HG03045 (cell line): ENCODE measurements around the gene ACYP2.

Experiments
- ATAC-seq: cut with Tn5 transposase; IDR thresholded peaks from one replicate; pipeline ENCODE4 v1.9.1; 2021; ENCODE audit warnings: mild to moderate bottlenecking, moderate library complexity; ENCODE audit not compliant: unreplicated experiment

ACYP2 gene

DNA sequence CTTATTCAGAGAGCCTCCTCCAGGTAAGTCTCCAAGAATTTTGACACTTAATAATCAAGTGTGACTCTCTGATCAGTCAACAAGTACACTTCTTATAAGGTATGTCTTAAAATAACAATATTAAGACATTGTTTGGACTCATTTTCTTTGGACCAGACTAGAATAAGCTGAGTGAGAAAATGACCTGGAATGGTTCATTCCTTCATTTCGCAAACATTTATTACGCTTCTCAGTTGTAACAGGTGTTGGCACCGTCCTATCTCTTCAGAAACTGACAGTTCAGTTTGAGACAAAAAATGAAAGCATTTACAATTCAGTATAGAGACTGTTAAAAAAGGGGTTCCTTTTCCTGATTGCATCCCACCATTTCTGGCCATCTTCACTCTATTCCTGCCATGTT lies 94.0 kb downstream of the ACYP2 start:
- ATAC-seq, result no peak

DNA sequence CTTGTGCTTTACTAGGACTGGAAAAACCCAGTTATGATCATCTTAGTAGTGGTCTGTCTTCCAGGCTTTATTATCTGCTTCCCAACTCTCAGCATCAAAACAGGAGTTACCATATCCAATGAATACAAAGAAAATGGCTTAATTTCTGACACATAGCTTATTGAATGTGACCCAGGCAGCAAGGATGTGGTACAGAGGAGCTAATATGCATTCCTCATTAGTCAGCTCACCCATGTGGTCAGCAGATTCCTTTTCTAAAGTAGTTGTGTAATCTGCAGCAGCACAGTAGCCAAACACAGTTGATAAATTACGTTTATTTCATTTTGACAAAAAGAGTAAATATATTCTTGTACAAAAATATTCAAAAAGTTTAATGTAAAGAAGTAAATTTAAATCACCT lies 97.0 kb downstream of the ACYP2 start:
- ATAC-seq, result no peak

DNA sequence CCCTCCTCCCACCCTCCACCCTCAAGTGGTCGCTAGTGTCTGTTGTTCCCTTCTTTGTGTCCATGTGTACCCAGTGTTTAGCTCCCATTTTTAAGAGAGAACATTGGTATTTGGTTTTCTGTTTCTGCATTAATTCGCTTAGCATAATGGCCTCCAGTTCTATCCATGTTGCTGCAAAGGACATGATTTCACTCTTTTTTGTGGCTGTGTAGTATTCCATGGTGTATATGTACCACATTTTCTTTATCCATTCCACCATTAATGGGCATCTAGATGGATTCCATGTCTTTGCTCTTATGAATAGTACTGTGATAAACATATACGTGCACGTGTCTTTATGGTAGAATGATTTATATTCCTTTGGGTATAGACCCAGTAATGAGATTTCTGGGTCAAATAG lies 97.7 kb downstream of the ACYP2 start:
- no peak for ATAC-seq

DNA sequence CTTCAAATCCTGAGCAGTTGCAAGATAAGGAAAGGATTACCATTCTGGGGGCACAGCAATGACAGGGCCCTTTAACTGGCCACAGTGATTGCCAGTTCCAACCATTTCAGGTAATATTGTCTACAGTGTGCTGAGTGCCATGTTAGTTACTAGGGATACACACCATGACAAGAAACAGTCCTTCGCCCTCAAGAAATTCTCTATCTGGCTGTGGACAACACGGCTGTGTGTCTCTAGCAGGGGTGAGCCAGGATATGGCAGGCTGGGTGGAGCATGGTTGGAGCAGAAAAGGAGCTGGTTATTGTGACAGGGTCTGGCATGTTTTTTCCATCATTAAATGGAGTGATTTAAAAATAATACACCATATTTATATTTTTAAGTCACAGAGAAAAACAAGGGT lies 109.6 kb downstream of the ACYP2 start:
- ATAC-seq, result no peak

DNA sequence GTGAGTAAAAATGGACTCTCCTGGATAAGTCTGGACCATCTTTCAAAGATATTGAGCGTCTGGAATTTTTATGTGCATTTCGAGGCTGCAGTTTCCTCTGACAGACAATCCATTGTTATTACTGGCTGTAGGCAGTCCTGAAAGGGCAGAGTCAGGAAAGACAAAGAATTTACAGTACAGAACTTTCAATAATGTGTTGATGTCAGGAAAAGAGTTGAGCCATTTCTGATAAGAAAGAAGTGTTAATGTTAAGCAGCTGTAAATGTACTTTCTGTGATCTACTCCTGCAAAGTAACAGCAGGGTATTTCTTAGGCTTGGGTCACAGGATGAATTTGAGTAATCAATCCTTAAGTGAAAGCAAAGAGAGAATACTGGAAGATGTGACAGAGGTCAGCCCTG lies 110.8 kb downstream of the ACYP2 start:
- ATAC-seq, result no peak

DNA sequence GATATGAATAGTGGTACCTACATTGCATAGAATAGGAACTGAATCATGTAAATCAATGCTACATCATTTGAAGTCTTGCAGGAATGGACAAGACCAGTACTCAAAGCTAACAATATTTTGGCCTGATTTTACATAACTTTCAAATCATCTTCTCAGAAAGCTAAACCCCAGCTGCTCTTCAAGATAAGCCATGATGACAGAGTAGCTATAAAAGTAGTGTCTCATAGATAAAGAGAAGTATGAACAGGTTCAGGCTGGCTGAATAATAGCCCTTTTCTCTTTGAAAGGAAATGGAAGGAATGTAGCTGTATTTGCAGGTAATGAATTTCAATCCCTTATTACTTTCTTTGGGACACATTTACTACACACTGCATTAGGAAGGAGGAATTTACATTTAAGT lies 112.4 kb downstream of the ACYP2 start:
- ATAC-seq, result no peak

DNA sequence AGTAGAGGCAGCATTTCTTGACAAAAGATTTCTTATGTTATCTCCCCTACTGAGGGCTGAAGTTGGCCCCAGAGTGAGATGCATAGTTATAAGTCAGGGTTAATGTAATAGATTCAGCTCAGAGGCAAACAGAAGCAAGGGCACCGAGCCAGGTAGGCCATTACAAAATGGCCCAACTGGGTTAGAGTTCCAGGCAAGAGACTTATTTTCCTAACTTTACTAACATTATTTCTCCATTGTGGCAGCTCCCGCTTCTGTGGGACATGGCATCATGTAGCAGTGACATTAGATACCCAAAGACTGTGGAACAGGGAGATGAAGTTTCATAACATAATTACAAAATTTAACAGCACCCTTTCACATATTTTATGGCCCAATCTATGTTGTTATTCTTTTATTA lies 113.5 kb downstream of the ACYP2 start:
- ATAC-seq, result no peak

DNA sequence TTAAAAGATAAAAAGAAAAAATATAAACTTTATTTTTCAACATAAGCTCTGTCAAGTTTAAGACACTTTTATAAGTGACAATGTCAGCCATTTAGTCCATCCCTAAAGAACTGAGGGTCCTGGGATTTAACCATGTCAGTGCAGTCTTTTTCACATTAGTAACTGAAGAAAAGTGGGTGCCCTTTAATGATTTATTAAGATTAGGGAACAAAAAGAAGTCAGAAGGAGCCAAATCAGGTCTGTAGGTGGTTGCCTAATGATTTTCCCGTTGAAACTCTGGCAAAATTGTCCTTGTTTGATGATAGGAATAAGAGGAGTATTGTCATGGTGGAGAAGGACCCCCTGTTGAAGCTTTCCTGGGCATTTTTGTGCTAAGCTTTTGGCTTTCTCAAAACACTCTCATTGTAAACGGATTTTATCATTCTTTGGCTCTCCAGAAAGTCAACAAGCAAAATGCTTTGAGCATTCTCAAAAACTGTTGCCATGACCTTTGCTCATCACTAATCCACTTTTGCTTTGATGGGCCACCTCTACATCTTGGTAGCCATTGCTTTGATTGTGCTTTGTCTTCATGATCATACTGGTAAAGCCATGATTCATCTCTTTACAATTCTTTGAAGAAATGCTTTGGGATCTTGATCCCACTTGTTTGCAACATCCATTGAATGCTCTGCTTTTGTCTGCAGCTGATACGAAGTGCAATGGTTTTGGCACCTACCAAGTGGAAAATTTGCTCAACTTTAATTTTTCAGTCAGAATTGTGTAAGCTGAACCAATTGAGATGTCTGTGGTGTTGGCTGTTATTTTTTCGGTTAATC lies 118.6 kb downstream of the ACYP2 start:
- no peak for ATAC-seq

DNA sequence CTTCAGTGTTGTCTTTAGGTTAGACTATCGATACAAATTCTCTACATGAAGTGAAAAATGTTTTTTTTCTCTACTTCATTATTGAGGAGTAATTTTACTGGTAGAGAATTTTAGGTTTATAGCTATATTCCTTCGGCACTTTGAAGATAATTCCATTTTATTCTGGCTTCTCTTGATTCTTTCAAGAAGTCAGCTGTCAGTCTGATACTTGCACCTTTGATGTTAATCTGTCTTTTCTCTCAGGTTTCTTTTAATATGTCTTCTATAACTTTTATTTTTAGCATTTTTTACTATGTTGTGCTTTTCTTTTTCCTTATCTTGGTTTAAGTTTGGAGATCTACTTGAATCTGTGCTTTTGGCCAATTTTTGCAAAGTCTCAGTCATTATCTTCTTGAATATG lies 122.0 kb downstream of the ACYP2 start:
- no peak for ATAC-seq

DNA sequence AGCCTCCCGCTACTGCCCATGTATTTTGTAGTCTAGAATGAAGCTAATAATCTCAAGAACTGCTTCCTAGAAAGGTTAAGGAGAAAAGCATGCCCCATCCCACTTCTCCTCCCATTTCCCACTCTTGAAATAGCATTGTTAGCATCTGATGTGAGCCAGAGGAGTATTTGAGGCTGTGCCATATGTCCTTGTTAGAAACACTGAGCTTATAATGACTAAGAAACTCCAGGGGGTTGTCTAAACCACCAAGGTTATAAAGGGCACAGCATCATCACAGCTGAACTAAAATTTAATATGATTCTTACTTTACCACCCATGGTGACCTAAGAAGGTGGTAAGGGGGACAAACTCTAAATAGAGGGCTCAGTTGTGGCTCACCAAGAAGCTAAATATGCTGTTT lies 124.0 kb downstream of the ACYP2 start:
- no peak for ATAC-seq

DNA sequence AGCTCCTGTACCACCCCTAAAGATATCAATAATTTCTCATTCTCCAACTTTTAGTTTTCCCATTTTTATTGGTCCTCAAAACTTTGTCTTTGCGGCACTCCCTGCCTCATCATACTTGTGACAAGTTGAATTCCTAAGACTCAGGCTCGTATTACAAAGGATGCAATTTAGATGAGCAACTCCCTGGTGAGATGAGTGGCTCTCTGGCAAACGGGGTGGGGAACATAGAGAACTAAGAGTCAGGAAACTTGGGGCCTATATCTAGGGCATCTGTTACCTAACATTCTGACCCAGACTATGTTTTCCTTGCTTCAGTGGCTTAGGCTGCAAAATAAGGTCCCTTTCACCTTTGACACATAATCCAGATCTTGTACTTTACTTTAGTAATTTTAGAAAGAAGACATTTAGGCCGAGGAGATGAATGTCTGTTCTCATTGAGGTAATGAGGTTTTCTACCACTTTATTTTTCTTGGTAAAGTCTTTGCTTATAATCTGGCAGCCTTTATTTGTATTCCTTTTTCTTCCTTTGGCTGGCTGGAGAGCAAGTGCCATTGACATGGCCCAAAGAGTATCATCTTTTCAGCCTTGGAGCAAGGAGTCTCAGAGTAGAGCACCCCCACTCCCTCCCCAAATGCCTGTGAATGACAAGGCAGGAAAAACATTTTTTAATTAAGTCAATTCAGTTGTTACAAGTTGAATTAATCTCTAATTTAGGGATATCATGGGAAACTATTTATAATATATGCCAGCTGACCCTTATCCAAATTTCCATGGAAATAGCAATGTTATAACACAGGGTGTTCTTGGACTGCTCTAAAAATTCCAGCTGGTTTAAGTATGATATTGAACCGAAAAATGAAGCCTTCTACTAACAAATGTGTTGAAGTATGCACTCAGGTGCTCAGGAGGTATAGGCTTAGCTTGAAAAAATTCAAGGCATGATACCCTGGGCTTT lies 125.4 kb downstream of the ACYP2 start:
- ATAC-seq, result no peak

DNA sequence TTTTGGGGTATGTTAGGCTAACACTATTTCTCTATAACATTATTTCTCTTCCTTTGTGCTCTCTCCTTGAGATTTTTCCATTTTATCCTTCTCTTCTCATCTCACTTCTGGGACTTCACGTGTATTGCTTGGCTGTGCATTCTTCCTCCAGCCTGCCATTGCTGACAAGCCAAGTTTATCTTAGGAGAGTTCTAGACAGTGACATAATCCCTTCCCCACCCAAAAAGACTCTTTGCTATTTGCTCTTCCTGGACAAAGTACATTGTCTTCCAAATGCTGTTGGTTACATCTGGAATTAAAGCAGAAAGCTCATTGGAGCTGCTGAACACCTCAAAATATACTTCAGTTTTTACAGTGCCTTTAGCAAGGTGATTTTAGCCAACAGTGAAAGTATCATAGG lies 131.7 kb downstream of the ACYP2 start:
- ATAC-seq, result no peak

DNA sequence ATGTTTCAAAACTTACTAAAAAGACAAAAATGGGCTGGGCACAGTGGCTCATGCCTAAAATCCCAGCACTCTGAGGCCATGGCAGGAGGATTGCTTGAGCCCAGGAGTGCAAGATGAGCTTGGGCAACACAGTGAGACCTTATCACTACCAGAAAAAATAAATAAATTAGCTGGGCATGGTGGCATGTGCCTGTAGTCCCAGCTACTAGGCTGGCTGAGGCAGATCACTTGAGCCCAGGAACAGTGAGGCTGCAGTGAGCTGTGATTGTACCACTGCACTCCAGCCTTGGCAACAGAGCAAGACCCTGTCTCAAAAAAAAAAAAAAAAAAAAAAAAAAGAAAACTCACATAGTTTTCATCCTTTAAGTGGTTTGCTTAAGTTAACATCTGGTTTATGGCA lies 134.2 kb downstream of the ACYP2 start:
- ATAC-seq, result no peak

DNA sequence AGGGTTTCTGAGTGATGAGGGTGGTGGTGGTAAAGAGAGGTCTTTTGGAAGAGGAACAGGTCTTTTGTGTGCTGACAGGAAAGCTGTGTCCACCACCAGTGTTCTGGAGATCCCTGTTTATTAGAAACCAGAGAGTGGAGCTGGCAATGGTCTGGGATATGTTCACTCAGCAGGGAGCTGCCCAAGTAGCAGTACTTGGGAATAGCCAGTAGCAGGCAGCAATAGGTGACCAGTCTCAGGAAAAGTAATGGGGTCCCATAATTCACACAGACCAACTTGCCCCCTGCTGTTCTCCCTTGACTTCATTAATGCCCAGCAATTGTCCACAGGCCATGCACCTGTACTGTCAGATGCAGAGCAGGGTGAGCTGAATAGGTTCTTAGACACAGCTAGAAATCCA lies 138.8 kb downstream of the ACYP2 start:
- no peak for ATAC-seq

DNA sequence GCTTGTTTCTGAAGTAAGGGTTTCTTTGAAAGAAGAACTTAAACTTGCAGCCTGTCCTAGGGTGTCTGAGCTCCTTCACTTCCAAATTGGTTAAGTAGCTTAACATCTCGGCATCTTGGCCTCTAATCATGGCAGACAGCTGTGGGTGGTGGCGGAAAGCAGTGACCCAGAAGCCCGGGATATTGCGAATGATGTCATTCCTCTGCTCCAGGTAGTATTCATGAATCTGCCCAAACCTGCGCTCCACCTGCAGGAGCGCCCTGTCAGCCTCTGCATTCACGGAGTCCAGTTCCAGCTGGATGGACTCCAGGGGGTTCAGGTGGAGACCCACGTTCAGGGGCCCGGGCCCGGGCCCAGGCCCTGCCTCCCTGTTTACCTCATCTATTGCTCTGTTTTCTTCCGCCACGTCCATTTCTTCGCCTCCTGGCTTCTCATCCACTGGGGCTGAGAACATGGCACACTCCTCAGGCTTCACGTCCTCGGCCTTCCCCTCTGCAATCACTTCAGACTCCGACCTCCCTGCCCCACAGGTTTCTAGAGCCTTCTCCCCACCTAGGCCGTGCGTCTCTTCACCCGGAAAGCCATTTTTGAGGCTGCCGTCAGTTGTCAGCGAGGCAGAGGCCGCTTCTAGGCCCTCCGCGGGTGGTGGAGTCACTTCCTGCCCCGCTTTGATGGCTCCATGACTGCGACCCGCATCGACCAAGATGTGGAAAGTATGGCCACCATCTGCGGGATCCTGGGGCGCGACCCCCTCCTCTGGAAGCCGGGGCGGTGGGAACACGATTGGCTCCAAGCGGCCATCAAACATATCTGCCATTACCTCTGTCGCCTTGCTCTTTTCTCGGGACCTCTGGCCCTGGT lies 140.0 kb downstream of the ACYP2 start:
- ATAC-seq, result no peak

DNA sequence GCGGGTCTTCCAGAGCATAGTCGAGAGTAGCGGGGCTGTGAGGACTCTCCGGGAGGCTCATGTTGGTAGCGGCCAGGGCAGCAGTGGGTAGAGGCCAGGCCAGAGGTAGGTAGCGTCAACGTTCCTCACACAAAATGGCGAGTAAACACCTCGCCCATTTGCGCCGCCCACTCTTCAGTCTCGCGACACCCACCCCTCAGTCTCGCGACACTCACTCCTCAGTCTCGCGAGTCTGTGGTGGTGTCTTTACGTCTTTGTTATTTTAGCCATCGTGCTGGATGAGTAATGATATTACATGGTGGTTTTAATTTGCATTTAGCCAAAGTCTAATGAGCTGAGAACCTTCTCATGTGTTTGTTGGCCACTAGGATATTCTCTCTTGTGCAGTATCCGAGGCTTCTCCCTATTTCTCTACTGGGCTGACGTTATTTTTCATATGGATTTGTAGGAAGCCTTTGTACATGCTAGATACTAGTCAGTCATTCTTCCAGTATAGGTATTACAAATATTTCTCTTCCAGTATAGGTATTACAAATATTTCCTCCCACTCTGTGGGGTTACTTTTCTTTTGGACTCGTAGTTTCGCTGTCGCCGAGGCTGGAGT lies 140.8 kb downstream of the ACYP2 start, which contains the start of gene TSPYL6:
TSS of gene TSPYL6 (minus strand) at position 139 of the 604 bp plus-strand sequence. CDS start at position 61, 78 bp downstream.
- no peak for ATAC-seq

DNA sequence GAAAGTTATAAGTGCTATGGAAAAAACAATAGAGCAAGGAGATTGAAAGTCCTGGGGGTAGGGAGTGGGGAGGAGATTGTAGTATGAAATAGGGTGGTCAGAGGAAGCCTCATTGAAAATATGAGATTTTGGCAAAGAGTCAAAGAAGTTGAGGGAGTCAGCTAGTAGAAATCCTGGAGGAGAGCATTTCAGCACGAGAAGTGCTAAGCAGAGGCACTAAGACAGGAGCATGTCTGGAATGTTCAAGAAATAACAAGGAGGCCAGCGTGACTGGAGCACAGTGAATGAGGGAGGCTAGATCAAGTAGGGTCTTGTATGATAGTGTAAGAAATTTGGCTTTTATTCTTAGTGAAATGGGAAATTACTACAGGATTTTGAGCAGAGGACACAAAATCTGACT lies 142.8 kb downstream of the ACYP2 start:
- ATAC-seq, result no peak

DNA sequence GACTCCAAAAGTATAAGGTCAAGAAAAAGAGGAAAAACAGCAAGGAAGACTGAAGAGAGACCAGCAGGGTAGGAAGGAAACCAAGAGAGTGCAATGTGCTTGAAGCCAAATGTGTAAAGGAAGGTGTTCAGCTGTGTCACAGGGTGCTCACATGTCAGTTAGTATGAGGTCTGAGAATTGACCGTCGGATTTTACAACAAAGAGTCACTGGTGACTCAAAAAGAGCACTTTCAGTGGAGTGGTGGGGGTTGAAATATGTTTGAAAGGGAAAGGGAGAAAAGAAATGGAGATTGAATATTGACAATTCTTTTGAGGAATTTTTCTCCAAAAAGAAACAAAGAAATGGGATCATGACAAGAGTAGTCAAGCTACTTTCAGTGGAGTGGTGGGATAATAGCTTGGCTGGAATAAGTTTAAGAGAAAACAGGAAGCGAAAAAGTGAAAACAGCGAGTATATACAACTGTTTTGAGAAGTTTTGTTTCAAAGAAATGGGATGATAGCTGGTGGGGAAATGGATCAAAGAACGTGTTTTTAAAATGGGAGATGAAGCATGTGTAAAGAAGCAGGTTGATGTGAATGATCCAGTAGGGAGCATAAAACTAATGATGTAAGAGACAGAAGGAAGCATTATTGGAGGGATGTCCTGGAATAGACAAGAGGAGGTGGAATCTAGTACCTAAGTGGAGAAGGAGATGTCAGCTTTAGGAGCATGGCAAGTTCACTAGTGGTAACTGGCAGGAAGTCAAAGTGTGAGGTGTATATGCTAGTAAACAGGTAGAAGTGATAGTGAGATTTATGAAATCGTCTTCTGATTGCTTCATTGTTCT lies 144.2 kb downstream of the ACYP2 start:
- ATAC-seq, result no peak

DNA sequence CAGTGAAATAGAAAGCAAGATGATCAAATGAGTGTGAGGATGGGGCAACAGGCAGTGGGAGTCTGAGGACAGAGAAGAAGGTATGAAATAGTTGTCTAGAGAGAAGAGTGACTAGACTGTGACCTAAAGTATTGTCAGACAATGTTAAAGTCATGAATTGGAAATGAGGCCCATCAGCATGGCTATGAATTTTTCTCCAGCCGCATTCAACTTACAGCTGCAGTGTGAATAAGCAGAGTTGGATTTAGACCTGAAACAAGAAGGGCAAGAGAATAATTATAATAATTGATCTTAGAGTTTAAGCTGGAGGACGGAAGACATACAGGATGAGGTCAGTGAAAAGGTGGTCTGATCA lies 144.8 kb downstream of the ACYP2 start:
- ATAC-seq, result no peak

DNA sequence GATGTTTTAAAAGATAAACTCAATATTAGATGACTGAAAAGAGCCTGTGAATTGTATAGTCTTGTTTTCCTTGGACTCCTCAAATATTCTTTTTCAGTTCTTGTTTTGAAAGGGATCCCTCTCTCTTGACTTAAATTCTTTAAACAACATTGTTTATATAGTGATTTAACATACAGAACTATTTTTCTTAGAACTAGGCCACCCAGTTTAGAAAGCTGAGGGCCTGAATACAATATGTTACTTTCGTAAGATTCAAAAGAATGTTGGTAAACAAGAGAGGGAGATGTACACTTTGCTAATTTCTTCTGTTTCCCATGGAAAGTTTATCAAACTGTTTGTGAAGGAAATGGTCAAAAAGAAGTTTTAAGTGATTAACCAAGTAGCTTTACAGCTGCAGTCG lies 146.1 kb downstream of the ACYP2 start:
- ATAC-seq, result no peak
